ENCODE results near the gene EPHB1. TPM values are rescaled to one million over a fixed set of nuclear protein-coding genes. Genes with fewer than 3 reads are reported as not detected.
"Not testable (repeated sequence)": the region's sequence is repeated elsewhere in the genome, so short reads cannot be mapped to it uniquely, and the experiment has no call there.

EPHB1 gene
- total RNA-seq, 1 experiment from 2014 or later: 0.57 TPM

- DNase-seq (ENCODE audit: low read depth): no peak
Measured at GRCh38 chr3:135081856-135082434, 286.9 kb downstream of the EPHB1 start.

DNA sequence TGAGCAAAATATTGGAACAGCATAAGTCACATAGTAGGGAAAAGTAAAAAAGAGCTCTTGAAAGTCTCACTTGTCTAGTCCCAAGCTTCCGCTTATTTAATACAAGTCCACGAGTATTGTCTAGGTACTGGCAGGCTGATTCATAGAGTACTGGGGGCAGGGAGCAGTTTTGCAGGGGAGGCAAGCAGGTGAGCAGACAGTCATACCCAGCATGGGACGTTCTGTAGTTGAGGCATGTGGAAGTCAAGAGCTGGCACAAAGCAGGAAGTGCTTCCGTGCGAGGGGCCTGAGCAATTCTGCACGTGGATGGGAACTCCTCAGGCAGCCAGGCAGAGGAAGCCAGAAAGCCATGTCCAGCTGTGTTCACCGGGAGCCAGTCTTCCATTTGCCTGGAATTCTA, 287.6 kb downstream of the EPHB1 start:
- no peak for DNase-seq (ENCODE audit: low read depth)

DNA sequence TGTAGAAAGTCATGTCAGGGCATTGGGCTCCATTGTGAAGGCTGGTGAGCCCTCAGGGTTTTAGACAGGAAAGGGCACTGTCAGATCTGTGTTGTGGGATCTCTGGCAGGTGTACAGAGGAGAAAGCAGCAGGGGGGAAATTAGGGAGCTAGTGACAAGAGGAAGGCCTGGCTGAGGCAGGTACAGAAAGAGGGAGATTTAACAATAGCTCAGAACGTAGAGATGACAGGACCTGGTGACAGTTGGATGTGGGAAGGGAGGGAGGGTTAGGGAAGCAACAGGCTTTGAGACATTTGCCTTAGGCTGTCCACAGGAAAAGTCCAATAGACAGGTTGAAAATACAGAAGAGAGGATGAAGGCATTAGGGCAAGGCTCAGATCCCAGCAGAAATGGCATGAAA, 288.1 kb downstream of the EPHB1 start:
- no peak for DNase-seq (ENCODE audit: low read depth)

DNA sequence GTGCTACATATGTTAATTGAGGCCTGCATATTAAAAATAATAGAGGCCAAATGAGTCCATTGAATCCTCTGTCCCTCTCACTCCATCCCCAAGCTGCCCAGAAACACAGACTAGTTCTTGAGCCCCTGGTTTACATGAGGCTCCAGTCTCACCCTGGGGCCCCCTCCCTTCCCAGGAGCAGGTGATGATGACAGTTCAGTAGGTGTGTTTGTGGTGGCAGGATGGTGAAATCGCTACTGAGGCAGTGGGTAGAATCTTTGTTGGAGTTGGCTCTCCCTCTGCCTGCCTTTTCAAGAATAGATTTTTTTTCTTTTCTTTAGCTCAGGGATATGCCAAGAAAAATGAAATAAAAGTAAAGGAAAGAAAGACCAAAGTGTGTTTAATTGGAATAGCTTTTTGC, 288.7 kb downstream of the EPHB1 start:
- DNase-seq (ENCODE audit: low read depth): no peak

- peak; percentile 0 for DNase-seq (ENCODE audit: low read depth)
Measured at GRCh38 chr3:135084405-135084804, 289.3 kb downstream of the EPHB1 start.

GRCh38 chr3:135084976-135085375, 289.9 kb downstream of the EPHB1 start:
- no peak for DNase-seq (ENCODE audit: low read depth)

GRCh38 chr3:135085652-135086436, 290.8 kb downstream of the EPHB1 start:
- DNase-seq (ENCODE audit: low read depth): no peak

DNA sequence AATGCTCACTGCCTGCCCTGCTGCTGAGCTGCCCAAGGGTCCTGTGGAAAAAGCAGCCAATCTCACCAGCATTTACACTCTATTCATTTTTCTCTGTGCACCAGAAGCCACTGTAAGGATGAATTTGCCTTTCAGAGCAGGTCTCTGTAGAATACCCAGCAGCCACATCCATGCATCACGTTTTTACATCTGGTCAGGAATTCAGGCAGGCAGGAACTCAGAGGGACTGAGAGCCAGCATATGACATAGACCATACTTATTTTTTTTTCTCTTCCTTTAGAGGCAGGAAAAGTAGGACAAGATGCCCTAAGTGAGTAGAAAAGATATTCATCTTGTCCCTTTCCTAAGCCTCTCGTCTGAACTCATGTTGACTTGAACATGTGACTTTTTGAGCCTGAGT, 292.7 kb downstream of the EPHB1 start:
- no peak for DNase-seq (ENCODE audit: low read depth)

GRCh38 chr3:135089451-135089850, 294.4 kb downstream of the EPHB1 start:
- no peak for DNase-seq (ENCODE audit: low read depth)

- no peak for DNase-seq (ENCODE audit: low read depth)
Measured at GRCh38 chr3:135090020-135090717, 295.1 kb downstream of the EPHB1 start.

DNA sequence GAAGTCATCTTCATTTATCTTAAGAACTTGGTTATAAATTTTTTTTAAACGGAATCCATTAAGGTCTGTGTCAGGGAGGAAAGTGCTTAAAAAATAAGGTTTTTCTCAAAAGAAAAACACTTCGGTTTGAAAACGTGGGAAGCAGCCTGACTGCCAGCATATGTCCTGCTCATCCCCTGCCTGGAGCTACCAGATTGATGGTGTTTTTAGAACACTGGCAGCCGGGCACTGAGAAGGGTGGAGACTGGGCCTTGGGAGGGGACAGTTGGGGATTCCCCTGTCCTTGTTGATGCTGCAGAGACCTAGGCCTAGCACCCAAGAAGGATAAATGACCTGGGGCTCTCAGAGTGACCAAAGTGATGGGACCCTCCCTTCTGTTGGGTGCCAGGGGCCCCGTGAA, 296.9 kb downstream of the EPHB1 start:
- DNase-seq (ENCODE audit: low read depth): no peak

DNA sequence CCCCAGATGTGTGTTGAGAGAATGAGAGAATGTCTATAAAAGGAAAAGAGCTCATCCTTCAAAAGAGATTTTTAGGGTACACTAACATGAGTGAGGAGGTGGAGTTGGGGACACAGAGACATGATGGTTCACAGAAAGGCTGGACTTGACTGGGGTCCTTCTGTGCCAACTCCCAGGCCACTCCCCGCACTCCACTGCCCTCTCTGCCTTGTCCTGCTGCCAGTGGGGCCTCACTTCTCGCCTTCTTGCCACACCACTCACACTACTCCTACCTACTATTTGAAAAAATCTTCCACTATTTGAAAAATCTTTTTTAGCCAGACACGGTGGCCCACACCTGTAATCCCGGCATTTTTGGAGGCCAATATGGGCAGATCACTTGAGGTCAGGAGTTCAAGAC, 298.1 kb downstream of the EPHB1 start:
- DNase-seq (ENCODE audit: low read depth): no peak

- DNase-seq (ENCODE audit: low read depth): no peak
Measured at GRCh38 chr3:135097276-135097946, 302.4 kb downstream of the EPHB1 start.

DNA sequence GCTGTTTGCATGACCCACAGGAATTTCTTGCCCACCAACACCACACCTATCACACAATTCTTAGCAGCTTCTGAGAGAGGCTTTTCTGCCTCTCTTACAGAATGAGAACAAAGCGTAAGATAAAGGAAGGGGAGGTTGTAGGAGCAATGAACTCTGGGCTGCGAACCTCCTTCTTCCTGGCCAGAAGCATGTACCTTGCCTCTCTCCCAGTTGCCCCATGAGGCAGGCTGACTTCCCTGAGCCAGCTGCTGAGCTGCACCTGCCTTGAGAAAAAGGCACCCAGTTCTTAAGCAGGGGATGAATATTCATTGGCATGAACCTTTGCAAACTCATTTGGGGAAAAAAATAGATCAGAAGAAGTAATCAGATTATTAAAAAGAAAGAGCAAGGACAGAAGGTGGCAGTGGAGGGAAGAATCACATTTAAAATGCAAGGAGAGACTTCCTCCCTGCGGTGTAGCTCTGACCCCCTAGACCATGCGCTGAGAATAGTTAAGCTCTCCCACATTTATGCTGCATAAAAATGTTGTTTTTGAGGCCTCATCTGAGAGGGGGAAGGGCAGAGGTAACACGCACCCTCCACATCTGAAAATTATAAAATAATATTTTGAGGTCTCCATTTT, 304.8 kb downstream of the EPHB1 start:
- no peak for DNase-seq (ENCODE audit: low read depth)

DNA sequence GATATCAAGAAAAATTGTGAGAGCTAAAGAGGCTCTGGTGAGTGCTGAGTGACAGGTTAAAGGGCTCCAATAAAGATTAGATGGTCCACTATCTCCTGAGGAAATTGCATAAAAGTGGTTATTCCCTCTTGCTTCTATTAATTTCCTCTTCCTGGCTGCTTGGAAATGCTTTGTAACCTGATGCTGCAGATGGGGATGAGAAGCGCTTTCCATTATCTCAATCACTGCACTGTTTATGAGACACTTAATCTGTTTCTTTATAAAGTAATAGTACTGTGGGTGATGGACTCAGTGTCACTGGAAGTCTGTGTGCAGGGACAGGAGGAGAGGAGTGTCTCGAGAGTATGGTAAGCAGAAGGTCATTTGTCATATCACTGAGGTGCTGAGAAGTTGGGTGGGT, 305.3 kb downstream of the EPHB1 start:
- no peak for DNase-seq (ENCODE audit: low read depth)

GRCh38 chr3:135103917-135104316, 308.9 kb downstream of the EPHB1 start:
- no peak for DNase-seq (ENCODE audit: low read depth)

GRCh38 chr3:135106445-135106844, 311.4 kb downstream of the EPHB1 start:
- peak; percentile 7 for DNase-seq (ENCODE audit: low read depth)

GRCh38 chr3:135107043-135107442, 312.0 kb downstream of the EPHB1 start:
- no peak for DNase-seq (ENCODE audit: low read depth)

GRCh38 chr3:135109681-135110080, 314.6 kb downstream of the EPHB1 start:
- DNase-seq (ENCODE audit: low read depth): no peak

- not testable (repeated sequence) for DNase-seq (ENCODE audit: low read depth)
Measured at GRCh38 chr3:135114551-135114950, 319.5 kb downstream of the EPHB1 start.

DNA sequence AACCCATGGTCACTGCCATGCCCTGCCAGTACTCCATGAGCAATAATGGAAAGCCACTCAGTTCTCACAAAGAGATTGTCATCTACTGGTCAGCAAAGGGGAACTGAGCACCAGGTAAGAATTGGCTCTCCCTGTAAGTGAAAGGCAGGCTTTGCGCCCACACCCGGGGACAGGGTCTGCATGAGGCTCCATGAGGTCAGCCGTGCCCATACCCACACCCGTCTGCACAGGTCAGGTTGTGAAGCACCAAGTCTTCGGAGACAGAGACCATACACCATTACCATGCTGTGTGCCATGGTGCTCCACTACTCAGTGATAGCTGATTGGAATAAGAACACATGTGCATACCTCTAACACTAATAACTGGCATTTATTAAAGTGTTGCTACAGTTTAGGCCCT, 322.9 kb downstream of the EPHB1 start:
- no peak for DNase-seq (ENCODE audit: low read depth)

DNA sequence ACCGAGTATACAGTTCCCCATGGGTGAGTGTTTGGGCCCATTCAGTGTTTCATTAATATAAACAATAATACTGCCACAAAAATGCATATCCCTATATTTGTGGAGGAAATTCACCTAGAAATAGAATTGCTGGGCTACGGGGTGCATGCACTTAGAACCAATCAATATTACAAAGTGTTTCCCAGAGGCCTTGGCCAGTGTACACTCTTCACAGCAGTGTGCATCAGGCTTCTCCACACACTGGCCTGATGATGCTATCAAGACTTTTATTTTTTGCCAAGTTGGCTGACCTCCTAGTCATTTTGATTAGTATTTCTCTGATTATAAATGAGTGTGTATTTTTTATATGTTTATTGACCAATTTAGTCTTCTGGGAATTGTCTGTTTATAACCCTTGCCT, 323.7 kb downstream of the EPHB1 start:
- no peak for DNase-seq (ENCODE audit: low read depth)
